ENCODE data around the gene SHC2.
"Not testable (repeated sequence)": the region's sequence is repeated elsewhere in the genome, so short reads cannot be mapped to it uniquely, and the experiment has no call there.

Gene SHC2

GRCh38 chr19:469833-470232, 9.0 kb upstream of the SHC2 start:
- DNase-seq (ENCODE audit: low spot score): no peak

DNA sequence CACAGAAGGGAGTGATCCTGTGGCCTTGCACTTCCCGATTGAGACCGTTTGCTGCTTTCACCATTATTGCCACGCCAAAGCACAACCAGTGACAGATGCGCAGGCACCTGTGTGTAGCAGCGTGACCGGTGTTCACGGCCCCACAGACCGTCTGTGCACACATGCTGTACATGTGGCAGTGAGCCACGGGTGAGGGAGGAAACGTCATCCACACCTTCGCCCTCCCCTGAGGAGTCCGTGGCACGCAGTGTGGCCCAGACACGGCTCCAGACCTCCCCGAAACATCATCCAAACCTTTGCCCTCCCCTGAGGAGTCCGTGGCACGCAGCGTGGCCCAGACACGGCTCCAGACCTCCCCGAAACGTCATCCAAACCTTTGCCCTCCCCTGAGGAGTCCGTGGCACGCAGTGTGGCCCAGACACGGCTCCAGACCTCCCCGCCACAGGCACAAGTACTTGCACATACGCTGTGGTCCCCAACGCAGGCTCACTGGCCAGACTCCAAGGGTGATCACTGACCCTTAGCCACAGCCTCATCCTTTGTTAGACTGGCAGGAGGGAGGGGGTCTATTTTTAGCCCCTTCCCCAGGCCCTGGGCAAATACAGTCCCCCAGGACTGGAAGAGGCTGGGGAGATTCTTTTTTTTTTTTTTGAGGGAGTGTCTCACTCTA, 7.9 kb upstream of the SHC2 start:
- no peak for DNase-seq (ENCODE audit: low spot score)

DNA sequence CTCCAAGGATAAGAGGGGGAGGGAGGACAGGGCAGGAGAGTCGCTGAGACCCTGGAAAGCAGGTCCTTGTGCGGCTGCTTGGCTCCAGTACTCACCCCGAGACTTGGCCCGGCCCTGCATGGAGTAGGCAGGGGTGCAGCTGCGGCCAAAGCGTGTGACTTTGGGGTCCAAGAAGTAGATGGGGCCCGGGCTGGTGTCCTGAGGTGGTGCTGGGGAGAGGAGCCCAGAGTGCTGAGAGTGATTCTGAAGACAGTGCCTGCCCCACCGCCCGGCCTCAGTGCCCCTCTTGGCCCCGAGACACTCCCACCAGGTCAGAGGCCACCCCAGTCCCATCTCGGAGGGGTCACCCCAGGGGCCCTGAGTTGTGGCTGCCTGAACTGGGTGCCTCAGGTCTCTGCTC, 6.7 kb upstream of the SHC2 start:
- DNase-seq (ENCODE audit: low spot score): no peak

DNA sequence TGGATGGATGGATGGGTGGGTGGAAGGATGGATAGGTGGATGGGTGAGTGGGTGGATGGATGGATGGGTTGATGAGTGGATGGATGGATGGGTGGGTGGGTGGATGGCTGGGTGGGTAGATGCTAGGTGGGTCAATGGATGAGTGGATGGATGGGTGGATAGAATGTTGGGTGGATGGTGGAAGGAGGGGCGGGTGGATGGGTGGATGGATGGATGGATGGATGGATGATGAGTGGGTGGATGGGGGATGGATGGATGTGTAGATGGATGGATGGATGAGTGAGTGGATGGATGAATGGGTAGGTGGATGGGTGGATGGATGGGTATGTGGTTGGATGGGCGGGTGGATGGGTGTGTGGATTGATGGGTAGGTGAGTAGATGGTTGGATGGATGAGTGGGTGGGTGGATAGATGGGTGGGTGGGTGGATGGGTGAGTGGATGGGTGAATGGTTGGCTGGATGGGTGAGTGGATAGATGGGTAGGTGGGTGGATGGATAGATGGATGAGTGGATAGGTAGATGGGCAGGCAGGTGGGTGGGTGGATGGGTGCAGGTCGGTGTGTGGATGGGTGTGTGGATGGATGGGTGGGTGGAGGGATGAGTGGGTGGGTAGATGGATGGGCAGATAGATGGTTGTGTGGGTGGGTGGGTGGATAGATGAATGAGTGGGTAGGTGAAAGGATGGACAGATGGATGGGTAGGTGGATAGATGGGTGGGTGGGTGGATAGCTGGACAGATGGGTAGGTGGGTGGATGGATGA, 4.4 kb upstream of the SHC2 start:
- DNase-seq (ENCODE audit: low spot score): no peak

DNA sequence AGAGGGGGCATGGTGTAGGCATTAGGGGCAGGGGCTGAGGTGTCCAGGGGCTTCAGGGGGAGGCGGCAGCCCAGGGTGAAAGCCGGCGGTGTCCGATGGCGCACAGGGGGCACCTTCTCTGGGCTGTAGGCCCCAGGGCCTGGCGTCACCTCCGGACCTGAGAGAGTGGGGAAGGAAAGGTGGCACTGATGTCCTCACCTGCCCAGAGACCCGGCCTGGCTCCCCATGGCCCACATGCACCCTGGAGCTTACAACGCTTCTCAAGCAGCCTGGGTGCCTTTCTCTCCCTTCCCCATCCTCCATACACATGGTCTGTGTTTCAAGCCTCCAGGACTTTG, 3.3 kb upstream of the SHC2 start:
- no peak for DNase-seq (ENCODE audit: low spot score)

GRCh38 chr19:463483-464207, 2.8 kb upstream of the SHC2 start:
- DNase-seq (ENCODE audit: low spot score): no peak

DNA sequence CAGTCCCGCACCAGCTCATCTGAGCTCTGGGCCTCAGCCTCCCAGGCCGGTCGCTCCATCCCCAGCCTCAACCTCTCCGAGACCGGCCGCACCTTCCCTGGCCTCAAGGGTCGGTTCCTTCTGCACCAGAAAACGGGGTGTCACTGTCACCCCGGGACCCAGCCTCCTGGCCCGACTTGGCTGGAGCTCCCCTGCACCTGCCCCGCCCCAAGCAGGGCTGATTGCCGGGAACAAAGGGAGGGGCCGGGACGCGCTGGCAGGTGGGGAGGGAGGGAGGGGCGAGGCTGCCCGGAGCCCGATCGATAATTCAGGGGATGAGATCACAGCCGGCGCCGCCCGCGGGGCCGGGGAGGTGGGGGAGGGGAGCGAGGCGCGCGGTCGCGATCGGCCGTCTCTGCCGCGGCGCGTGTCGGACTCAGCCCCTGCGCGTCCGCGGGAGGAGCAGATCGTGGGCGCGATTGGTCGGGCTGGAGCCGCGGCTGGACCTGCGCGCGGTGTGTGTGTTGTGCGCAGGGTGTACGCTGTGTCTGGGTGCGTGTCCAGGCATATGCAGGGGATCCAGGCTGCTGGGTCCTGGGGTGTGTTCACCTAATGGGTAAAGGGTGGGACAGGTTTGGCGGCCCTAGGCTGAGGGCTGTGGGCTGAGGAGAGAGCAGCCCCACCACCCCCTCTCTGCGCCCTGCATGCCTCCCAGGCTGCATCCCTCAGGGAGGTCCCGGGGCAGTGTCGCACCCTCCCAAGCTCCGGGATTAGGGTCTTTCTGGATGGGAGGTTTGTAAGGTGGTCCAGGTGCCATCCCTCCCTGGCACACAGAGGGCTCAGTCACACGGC, 1.1 kb upstream of the SHC2 start:
- DNase-seq (ENCODE audit: low spot score): peak; percentile 90

- peak; percentile 94 for DNase-seq (ENCODE audit: low spot score)
These were observed 915 bp downstream of the SHC2 start for GRCh38 chr19:459724-460511.

- no peak for DNase-seq (ENCODE audit: low spot score)
These were observed 2.5 kb downstream of the SHC2 start for GRCh38 chr19:458091-459042.

DNA sequence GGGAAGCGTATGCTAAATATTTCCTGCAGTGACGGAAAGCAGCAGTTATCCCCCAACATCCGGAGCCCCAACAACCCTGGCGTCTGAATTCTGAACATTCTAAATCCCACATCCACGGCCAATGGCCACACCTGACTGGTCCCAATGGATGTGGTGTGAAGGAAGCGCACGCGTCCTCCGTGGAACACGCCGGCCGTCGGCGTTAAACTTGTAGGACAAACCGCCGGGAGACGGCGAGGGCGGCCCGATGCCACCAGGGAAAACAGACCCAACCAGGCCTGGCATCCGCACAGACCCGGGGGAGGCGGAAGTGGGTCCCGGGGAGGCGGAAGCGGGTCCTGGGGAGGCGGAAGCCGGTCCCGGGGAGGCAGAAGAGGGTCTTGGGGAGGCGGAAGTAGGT, 3.2 kb downstream of the SHC2 start:
- no peak for DNase-seq (ENCODE audit: low spot score)

- DNase-seq (ENCODE audit: low spot score): no peak
These were observed 4.2 kb downstream of the SHC2 start for GRCh38 chr19:456547-457110.

DNA sequence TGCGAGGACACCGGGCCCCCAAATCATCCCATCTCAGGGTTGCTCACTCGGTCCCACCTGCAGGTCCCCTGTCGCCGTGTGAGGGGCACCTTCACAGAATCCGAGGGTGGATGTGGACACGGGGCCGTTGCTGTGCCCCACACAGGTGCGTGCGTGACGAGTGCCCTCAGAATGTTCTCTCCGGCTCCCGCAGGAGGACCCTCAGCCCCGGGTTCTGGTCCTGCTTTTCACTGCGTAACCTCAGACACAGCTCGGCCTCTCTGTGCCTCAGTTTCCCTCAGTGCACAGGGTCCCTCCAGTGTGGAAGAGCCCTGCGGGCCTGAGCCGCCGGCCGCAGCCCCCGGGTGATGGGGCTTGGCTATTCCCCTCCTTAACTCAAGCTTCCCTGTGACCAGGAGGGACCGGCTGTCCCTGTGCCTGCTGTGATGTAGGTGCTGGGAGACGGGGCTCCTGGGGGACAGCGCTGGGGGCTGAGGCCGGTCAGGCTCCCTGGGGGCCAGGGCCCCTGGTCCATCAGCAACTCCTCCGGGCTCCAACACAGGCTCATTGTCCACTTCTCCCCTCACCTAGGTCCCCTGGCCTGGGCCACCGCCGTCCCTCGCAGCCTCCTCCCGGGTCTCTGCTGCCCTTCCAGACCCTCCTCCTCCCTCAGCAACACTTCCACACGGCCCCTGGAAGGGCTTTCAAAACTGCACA, 4.8 kb downstream of the SHC2 start:
- DNase-seq (ENCODE audit: low spot score): no peak

DNA sequence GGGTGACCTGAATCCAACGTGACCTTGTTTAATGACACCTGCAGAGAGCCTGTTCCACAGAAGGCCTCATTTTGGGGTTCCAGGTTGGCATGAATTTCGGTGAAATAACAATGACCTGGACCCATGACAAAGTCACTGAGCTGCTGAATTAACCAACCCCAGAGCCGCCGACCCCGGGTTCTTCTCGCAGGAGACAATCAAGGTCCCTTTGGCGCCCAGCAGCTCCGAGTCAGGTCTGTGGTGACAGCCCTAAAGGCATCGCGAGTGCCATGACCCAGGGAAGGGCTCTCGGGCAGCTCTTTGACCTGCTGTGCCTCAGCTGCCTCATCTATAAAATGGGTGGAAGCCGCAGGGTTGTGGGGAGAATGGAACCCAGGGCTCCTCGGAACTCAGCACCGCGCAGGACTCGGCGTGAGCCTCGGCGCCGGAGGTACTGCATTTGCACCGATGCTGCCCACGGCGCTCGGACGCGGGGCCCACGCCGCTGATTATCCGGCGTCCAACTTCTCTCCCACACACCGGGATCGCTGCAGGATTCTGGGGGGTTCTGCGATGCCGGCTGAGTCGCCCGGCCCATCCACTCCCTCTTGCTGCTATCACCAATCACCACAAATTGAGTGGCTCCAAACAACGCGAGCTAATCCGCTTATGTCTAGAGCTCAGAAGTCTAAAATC, 5.7 kb downstream of the SHC2 start:
- DNase-seq (ENCODE audit: low spot score): no peak

GRCh38 chr19:453606-454005, 7.2 kb downstream of the SHC2 start:
- no peak for DNase-seq (ENCODE audit: low spot score)

GRCh38 chr19:452829-453228, 8.0 kb downstream of the SHC2 start:
- no peak for DNase-seq (ENCODE audit: low spot score)

DNA sequence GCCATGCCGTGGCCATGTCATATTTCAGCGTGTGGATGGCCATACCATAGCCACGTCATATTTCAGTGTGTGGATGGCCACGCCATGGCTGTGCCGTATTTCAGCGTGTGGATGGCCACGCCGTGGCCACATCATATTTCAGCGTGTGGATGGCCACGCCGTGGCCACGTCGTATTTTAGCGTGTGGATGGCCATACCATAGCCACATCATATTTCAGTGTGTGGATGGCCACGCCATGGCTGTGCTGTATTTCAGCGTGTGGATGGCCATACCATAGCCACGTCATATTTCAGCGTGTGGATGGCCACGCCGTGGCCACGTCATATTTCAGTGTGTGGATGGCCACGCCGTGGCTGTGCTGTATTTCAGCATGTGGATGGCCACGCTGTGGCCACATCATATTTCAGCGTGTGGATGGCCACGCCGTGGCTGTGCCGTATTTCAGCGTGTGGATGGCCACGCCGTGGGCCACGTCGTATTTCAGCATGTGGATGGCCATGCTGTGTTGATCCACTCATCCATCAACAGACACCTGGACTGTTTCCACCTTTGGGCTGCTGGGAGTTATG, 9.8 kb downstream of the SHC2 start:
- not testable (repeated sequence) for DNase-seq (ENCODE audit: low spot score)

DNA sequence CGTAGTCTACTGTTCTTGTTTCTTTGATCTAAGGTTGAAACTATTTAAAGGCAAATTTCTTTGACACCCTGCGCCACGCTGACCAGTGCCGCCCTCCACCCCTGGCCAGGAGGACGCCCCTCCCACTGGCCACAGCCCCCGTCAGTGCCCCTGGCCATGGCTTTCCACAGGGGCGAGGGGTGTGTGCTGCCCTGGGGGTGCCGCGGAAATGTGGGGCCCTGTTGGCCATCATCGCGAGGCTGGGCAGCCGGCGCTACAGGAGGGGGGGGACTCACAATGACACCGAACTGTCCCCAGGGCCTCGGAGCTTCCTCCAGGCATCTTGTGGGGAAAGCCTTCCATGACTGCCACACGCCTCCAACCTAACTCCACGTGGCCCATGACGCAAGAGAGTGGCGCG, 10.9 kb downstream of the SHC2 start:
- DNase-seq (ENCODE audit: low spot score): peak; percentile 17

GRCh38 chr19:447816-448560, 12.8 kb downstream of the SHC2 start:
- DNase-seq (ENCODE audit: low spot score): peak; percentile 31

Measured in iPS-NIHi11 (cell line).